Adrenal gland (tissue), 5 donors: ENCODE results near the gene KLHL42.

Source experiments
- CTCF ChIP-seq, 6 experiments: fragments of 450-650 bp in 4 of 6; fragments of 200-600 bp in 2 of 6; sonication (generic) in 1 of 6; IDR thresholded peaks; 1 replicate in 5 of 6; 2 replicates in 1 of 6; pipeline versions ENCODE4 v1.5.1 to v1.8.0; 2016 to 2021; ENCODE audit warnings: antibody characterized with exemption in 6 of 6, mild to moderate bottlenecking in 2 of 6, moderate library complexity in 1 of 6
- POLR2A ChIP-seq, 2 donors: fragments of 450-650 bp; IDR thresholded peaks; one replicate each; pipeline ENCODE4 v1.6.1; 2017; ENCODE audit warnings: antibody characterized with exemption in 2 of 2, mild to moderate bottlenecking in 2 of 2, moderate library complexity in 1 of 2
- donor health status: DM: no; HTN: no; CAD: no.

- TF ChIP-seq CTCF (IDR thresholded peaks at IDR 0.05) (no peak), POLR2A (IDR thresholded peaks at IDR 0.05) (no peak)
Observed at GRCh38 chr12:27820564-27820963, 40.5 kb downstream of the KLHL42 start.
